SK-N-SH (cell line): ENCODE data around the gene TP63. TPM values are rescaled to one million over a fixed set of nuclear protein-coding genes. Genes with fewer than 3 reads are reported as not detected.
A peak's percentile ranks its signal among the peaks of the same experiment; 100 is the strongest.

ENCODE experiments used
- CTCF ChIA-PET: fragments of 300-600, 350-600 bp; formaldehyde crosslinking; extraction: SDS; loops from one replicate; lab custom pipeline; 2021; lab: Yijun Ruan, JAX
- POLR2A ChIA-PET: fragments of 350-600 bp; sonication (Branson Sonifier 250); formaldehyde crosslinking; extraction: SDS; loops from one replicate; lab custom pipeline; 2020; ENCODE audit warnings: antibody characterized with exemption, inconsistent platforms; lab: Yijun Ruan, JAX
- DNase-seq: peaks from one replicate; pipeline ENCODE4 v3.0.0; 2012
- H2AFZ ChIP-seq: fragments of 200-600 bp; sonication (generic); 2 replicates; pipeline ENCODE4 v1.8.1; 2016; ENCODE audit warnings: antibody characterized with exemption, mild to moderate bottlenecking, low read depth
- H3F3A ChIP-seq: fragments of 200-600 bp; sonication (generic); replicated peaks from 2 replicates; pipeline ENCODE3; 2016; ENCODE audit warnings: antibody characterized with exemption, mild to moderate bottlenecking; ENCODE audit not compliant: insufficient read depth
- H3K27ac ChIP-seq, 2 experiments: fragments of 200-500 bp in 1 of 2; fragments of 200-600 bp in 1 of 2; sonication (Bioruptor generic) in 1 of 2; sonication (generic), shearing (Covaris generic) in 1 of 2; 2 replicates each; pipeline versions ENCODE4 v1.5.1 to v1.6.1; 2014 to 2016; ENCODE audit warnings: low read depth in 2 of 2, inconsistent platforms in 1 of 2, low read length in 1 of 2, mild to moderate bottlenecking in 1 of 2, mixed read lengths in 1 of 2
- H3K27me3 ChIP-seq: fragments of 200-600 bp; sonication (generic), shearing (Covaris generic); 2 replicates; pipeline ENCODE4 v1.6.1; 2016; ENCODE audit warnings: mixed run types; ENCODE audit not compliant: insufficient read depth
- H3K36me3 ChIP-seq, 2 experiments: fragments of 200-500 bp in 1 of 2; fragments of 200-600 bp in 1 of 2; sonication (Bioruptor generic) in 1 of 2; sonication (generic) in 1 of 2; replicated peaks in 1 of 2; 2 replicates each; pipeline versions ENCODE3 to v1.5.1; 2014 to 2016; ENCODE audit warnings: low read length in 1 of 2, mild to moderate bottlenecking in 1 of 2; ENCODE audit not compliant: insufficient read depth in 2 of 2, control insufficient read depth in 1 of 2
- H3K4me1 ChIP-seq, 2 experiments: fragments of 200-500 bp in 1 of 2; fragments of 200-600 bp in 1 of 2; sonication (Bioruptor generic) in 1 of 2; sonication (generic), shearing (Covaris generic) in 1 of 2; 2 replicates each; pipeline versions ENCODE4 v1.5.1 to v1.6.1; 2014 to 2016; ENCODE audit warnings: low read depth in 1 of 2, low read length in 1 of 2, mixed run types in 1 of 2; ENCODE audit not compliant: insufficient read depth in 2 of 2, control insufficient read depth in 1 of 2
- H3K4me2 ChIP-seq: fragments of 200-600 bp; sonication (generic), shearing (Covaris generic); 2 replicates; pipeline ENCODE4 v1.6.1; 2017; ENCODE audit warnings: mixed run types
- H3K4me3 ChIP-seq, 2 experiments: fragments of 200-500 bp in 1 of 2; fragments of 200-600 bp in 1 of 2; sonication (Bioruptor generic) in 1 of 2; sonication (generic), shearing (Covaris generic) in 1 of 2; 2 replicates each; pipeline versions ENCODE4 v1.5.1 to v1.8.1; 2014 to 2016; ENCODE audit warnings: low read depth in 2 of 2, inconsistent platforms in 1 of 2, low read length in 1 of 2, mild to moderate bottlenecking in 1 of 2, mixed read lengths in 1 of 2, moderate library complexity in 1 of 2
- H3K79me2 ChIP-seq: fragments of 200-600 bp; sonication (generic); 2 replicates; pipeline ENCODE4 v1.8.1; 2017; ENCODE audit warnings: mild to moderate bottlenecking; ENCODE audit not compliant: insufficient read depth
- H3K9ac ChIP-seq: fragments of 200-600 bp; sonication (generic); 2 replicates; pipeline ENCODE4 v1.6.1; 2017; ENCODE audit warnings: mixed run types
- H3K9me2 ChIP-seq: fragments of 200-600 bp; sonication (generic); 2 replicates; pipeline ENCODE4 v1.6.1; 2017; ENCODE audit warnings: mixed run types
- H3K9me3 ChIP-seq: fragments of 200-600 bp; sonication (generic); 2 replicates; pipeline ENCODE4 v1.6.1; 2017; ENCODE audit warnings: mixed run types, mild to moderate bottlenecking, moderate library complexity
- H4K20me1 ChIP-seq: fragments of 200-600 bp; sonication (generic); 2 replicates; pipeline ENCODE4 v1.6.1; 2017; ENCODE audit warnings: mild to moderate bottlenecking, mixed run types; ENCODE audit not compliant: insufficient read depth
- EP300 ChIP-seq, 2 experiments: IDR thresholded peaks; 2 replicates each; pipeline versions ENCODE4 v1.4.0 to v1.6.1; 2012; ENCODE audit warnings: borderline replicate concordance in 1 of 2, low read depth in 1 of 2, low read length in 1 of 2
- EZH2phosphoT487 ChIP-seq: fragments of 200-600 bp; sonication (generic); IDR thresholded peaks from 2 replicates; pipeline ENCODE4 v1.6.1; 2017; ENCODE audit warnings: low read depth, mixed run types, mild to moderate bottlenecking, antibody characterized with exemption, moderate library complexity, borderline replicate concordance
- FOSL2 ChIP-seq: IDR thresholded peaks from 2 replicates; pipeline ENCODE4 v1.4.0; 2012; ENCODE audit warnings: low read depth, mild to moderate bottlenecking, moderate library complexity, borderline replicate concordance
- FOXJ3 ChIP-seq: sonication (generic); formaldehyde crosslinking; IDR thresholded peaks from 2 replicates; pipeline ENCODE4 v1.5.1; 2020; ENCODE audit warnings: mild to moderate bottlenecking, missing genetic modification reagents
- FOXM1 ChIP-seq: IDR thresholded peaks from 2 replicates; pipeline ENCODE4 v1.4.0; 2012; ENCODE audit warnings: low read depth, mild to moderate bottlenecking
- GATA2 ChIP-seq: sonication (generic); formaldehyde crosslinking; IDR thresholded peaks from 2 replicates; pipeline ENCODE4 v1.5.0; 2020; ENCODE audit warnings: mild to moderate bottlenecking, missing genetic modification reagents
- JUND ChIP-seq: IDR thresholded peaks from 2 replicates; pipeline ENCODE4 v1.4.0; 2012
- MAX ChIP-seq: IDR thresholded peaks from 2 replicates; pipeline ENCODE4 v1.4.0; 2012; ENCODE audit warnings: low read depth
- MXI1 ChIP-seq: IDR thresholded peaks from 2 replicates; pipeline ENCODE4 v1.6.1; 2012; ENCODE audit warnings: mild to moderate bottlenecking, low read depth, low read length, improper control_type of control experiment
- NFIC ChIP-seq: IDR thresholded peaks from 2 replicates; pipeline ENCODE4 v1.4.0; 2012; ENCODE audit warnings: borderline replicate concordance
- NRF1 ChIP-seq: IDR thresholded peaks from 2 replicates; pipeline ENCODE4 v1.6.1; 2012; ENCODE audit warnings: low read depth, mild to moderate bottlenecking, low read length
- POLR2AphosphoS5 ChIP-seq: IDR thresholded peaks from 2 replicates; pipeline ENCODE4 v1.6.1; 2012; ENCODE audit warnings: low read depth, low read length
- RCOR1 ChIP-seq: fragments of 150-350 bp; IDR thresholded peaks from 2 replicates; pipeline ENCODE4 v1.6.1; 2017; ENCODE audit warnings: antibody characterized with exemption, low read length
- REST ChIP-seq: IDR thresholded peaks from 2 replicates; pipeline ENCODE4 v1.6.1; 2012; ENCODE audit warnings: mild to moderate bottlenecking, low read depth, low read length, moderate library complexity
- RFX5 ChIP-seq: IDR thresholded peaks from 2 replicates; pipeline ENCODE4 v1.6.1; 2012; ENCODE audit warnings: mild to moderate bottlenecking, improper control_type of control experiment, low read length
- SMC3 ChIP-seq: IDR thresholded peaks from 2 replicates; pipeline ENCODE4 v1.6.1; 2012; ENCODE audit warnings: low read depth, low read length, improper control_type of control experiment
- TCF12 ChIP-seq: IDR thresholded peaks from 2 replicates; pipeline ENCODE4 v1.4.0; 2012
- TEAD4 ChIP-seq: IDR thresholded peaks from 2 replicates; pipeline ENCODE4 v1.4.0; 2012; ENCODE audit warnings: mild to moderate bottlenecking, borderline replicate concordance; ENCODE audit not compliant: insufficient read depth
- USF1 ChIP-seq: IDR thresholded peaks from 2 replicates; pipeline ENCODE4 v1.4.0; 2012; ENCODE audit warnings: low read depth, borderline replicate concordance
- YY1 ChIP-seq: IDR thresholded peaks from 2 replicates; pipeline ENCODE4 v1.4.0; 2012; ENCODE audit warnings: low read depth, mild to moderate bottlenecking
- WGBS: methylation state at CpG from one replicate; pipeline ENCODE4 v1.1.6; 2017; ENCODE audit warnings: low lambda C conversion rate; 5-methylcytosine and 5-hydroxymethylcytosine counted together
- polyA plus RNA-seq, 3 experiments: library from polyadenylated mRNA; depleted of rRNA; stranded (reverse); fragments of >200 nt; gene quantifications; 2 replicates each; pipeline ENCODE4 v1.2.3, GENCODE V29; 2012

Gene TP63
- polyA plus RNA-seq, 1 of the 3 experiments (the other 2 are of a cell fraction), result not detected

GRCh38 chr3:189824629-189825312 is 193.6 kb downstream of the TP63 start:
- no peak for DNase-seq
- Histone ChIP-seq H3K9me3 (no peaks in the 10 kb centered on the region), H3K36me3 (no peaks in the 10 kb centered on the region), H3K27me3 (no peaks in the 10 kb centered on the region; the same call in 1 of the 2 replicates), H3K4me2 (no peak overlapping the region), H3K9ac (no peak overlapping the region), H3K4me3 (no peak overlapping the region), H3K79me2 (no peaks in the 10 kb centered on the region), H3K27ac (no peak overlapping the region), H3F3A (no peaks in the 10 kb centered on the region), H2AFZ (0 out of 2 replicates have a peak overlapping the region, but pooled peaks have one; percentile 1), H4K20me1 (no peaks in the 10 kb centered on the region), H3K9me2 (no peaks in the 10 kb centered on the region), H3K4me1 (no peaks in the 10 kb centered on the region)
- WGBS, result 5% methylated on average over 5 of the region's 5 CpGs
- ChIA-PET POLR2A (no interaction called here), CTCF (no interaction called here)
- TF ChIP-seq FOXM1 (no peak), RCOR1 (no peak), FOSL2 (0 out of 2 replicates have a peak, but pooled peaks have one; percentile 29)

- Histone ChIP-seq H3K27me3 (no peaks in the 10 kb centered on the region; the same call in 1 of the 2 replicates), H3F3A (no peaks in the 10 kb centered on the region), H3K4me3 (no peak overlapping the region), H3K4me1 (no peaks in the 10 kb centered on the region), H2AFZ (no peak overlapping the region), H3K9me2 (no peaks in the 10 kb centered on the region), H4K20me1 (no peaks in the 10 kb centered on the region), H3K36me3 (no peaks in the 10 kb centered on the region), H3K4me2 (no peak overlapping the region), H3K27ac (no peak overlapping the region), H3K9me3 (no peaks in the 10 kb centered on the region), H3K9ac (no peak overlapping the region)
- ChIA-PET POLR2A (no interaction called here), CTCF (no interaction called here)
- no peak for DNase-seq
- 26% methylated on average over 3 of the region's 3 CpGs for WGBS
- TF ChIP-seq GATA2 (CRISPR knock-in tag), result no peak
- no peak for TF ChIP-seq NFIC
- TF ChIP-seq FOXJ3, result no peak
- TF ChIP-seq EP300 (IDR thresholded peaks at IDR 0.05; ENCODE audit: borderline replicate concordance in 1 of 2, low read depth in 1 of 2, low read length in 1 of 2), result no peak
- TF ChIP-seq YY1, result no peak
- TF ChIP-seq NRF1, result no peak
- TF ChIP-seq MXI1, result no peak
- TF ChIP-seq RFX5, result no peak
- TF ChIP-seq MAX, result no peak
- TF ChIP-seq, all 33 proteins: peak for 0
- H3K79me2 ChIP-seq, result no peaks in the 10 kb centered on the region
Measured at GRCh38 chr3:189826566-189826965, 195.4 kb downstream of the TP63 start.

- no peak overlapping the region for H3K27ac ChIP-seq
- WGBS, result 6% methylated on average over 1 of the region's 1 CpG
- no peaks in the 10 kb centered on the region for H3K4me1 ChIP-seq
- H3K36me3 ChIP-seq, result no peaks in the 10 kb centered on the region
- TF ChIP-seq EP300 (IDR thresholded peaks at IDR 0.05; ENCODE audit: borderline replicate concordance in 1 of 2, low read depth in 1 of 2, low read length in 1 of 2), result no peak
- TF ChIP-seq TCF12, result no peak
- no peak for TF ChIP-seq USF1
- TF ChIP-seq SMC3, result no peak
- no peak for TF ChIP-seq POLR2AphosphoS5
- no peak for TF ChIP-seq JUND
- TF ChIP-seq REST, result no peak
- no peak for TF ChIP-seq NRF1
- TF ChIP-seq EZH2phosphoT487, result no peak
- no peak for TF ChIP-seq TEAD4
- H3K9ac ChIP-seq, result no peak overlapping the region
- POLR2A ChIA-PET, result no interaction called here
- no peaks in the 10 kb centered on the region for H3K9me2 ChIP-seq
- no peak overlapping the region for H2AFZ ChIP-seq
- no peak overlapping the region for H3K4me2 ChIP-seq
- no peak for DNase-seq
- H3K27me3 ChIP-seq, result no peaks in the 10 kb centered on the region; the same call in 1 of the 2 replicates
- CTCF ChIA-PET, result no interaction called here
- no peak overlapping the region for H3K4me3 ChIP-seq
- no peaks in the 10 kb centered on the region for H3K79me2 ChIP-seq
- no peaks in the 10 kb centered on the region for H4K20me1 ChIP-seq
- H3F3A ChIP-seq, result no peaks in the 10 kb centered on the region
- H3K9me3 ChIP-seq, result no peaks in the 10 kb centered on the region
Measured at GRCh38 chr3:189827108-189827507, 195.9 kb downstream of the TP63 start.
